ENCODE results near the gene ANKRD52.

Gene ANKRD52

GRCh38 chr12:56219840-56220239, 38.3 kb downstream of the ANKRD52 start:
- no peak for DNase-seq (ENCODE audit: low spot score)
- in situ Hi-C loops (cut with MboI; ENCODE audit: low sequenced_read_pairs, unreplicated experiment), result loop anchor here (25.0 kb wide), 1 partner anchor 242 kb away; the partner anchor contains the start of genes MIP and SPRYD4
- TF ChIP-seq CTCF (IDR thresholded peaks at IDR 0.05; ENCODE audit: borderline replicate concordance, control extremely low read depth, extremely low read depth, insufficient read depth, missing control alignments), result no peak

- in situ Hi-C loops (cut with MboI; ENCODE audit: low sequenced_read_pairs, unreplicated experiment), result loop anchor here (25.0 kb wide), 1 partner anchor 246 kb away; the partner anchor contains the start of genes MIP and SPRYD4
- TF ChIP-seq CTCF (IDR thresholded peaks at IDR 0.05; ENCODE audit: borderline replicate concordance, control extremely low read depth, extremely low read depth, insufficient read depth, missing control alignments), result no peak
Observed at GRCh38 chr12:56216461-56216860, 41.7 kb downstream of the ANKRD52 start.

GRCh38 chr12:56213878-56214277, 44.3 kb downstream of the ANKRD52 start:
- no peak for DNase-seq (ENCODE audit: low spot score)
- in situ Hi-C loops (cut with MboI; ENCODE audit: low sequenced_read_pairs, unreplicated experiment), result loop anchor here (25.0 kb wide), 1 partner anchor 248 kb away; the partner anchor contains the start of genes MIP and SPRYD4
- TF ChIP-seq CTCF (IDR thresholded peaks at IDR 0.05; ENCODE audit: borderline replicate concordance, control extremely low read depth, extremely low read depth, insufficient read depth, missing control alignments), result no peak

More at GRCh38 chr12:56216461-56216860, 41.7 kb downstream of the ANKRD52 start:
- no peak for DNase-seq (ENCODE audit: low spot score)

- in situ Hi-C loops (cut with MboI; ENCODE audit: low sequenced_read_pairs, unreplicated experiment), result loop anchor here (25.0 kb wide), 1 partner anchor 250 kb away; the partner anchor contains the start of genes MIP and SPRYD4
- DNase-seq (ENCODE audit: low spot score), result no peak
Observed at GRCh38 chr12:56212361-56212760, 45.8 kb downstream of the ANKRD52 start.

GRCh38 chr12:56208006-56208405, 50.2 kb downstream of the ANKRD52 start:
- in situ Hi-C loops (cut with MboI; ENCODE audit: low sequenced_read_pairs, unreplicated experiment), result loop anchor here (25.0 kb wide), 1 partner anchor 254 kb away; the partner anchor contains the start of genes MIP and SPRYD4
- TF ChIP-seq CTCF (IDR thresholded peaks at IDR 0.05; ENCODE audit: borderline replicate concordance, control extremely low read depth, extremely low read depth, insufficient read depth, missing control alignments), result no peak
- no peak for DNase-seq (ENCODE audit: low spot score)

More at GRCh38 chr12:56212361-56212760, 45.8 kb downstream of the ANKRD52 start:
- TF ChIP-seq CTCF (IDR thresholded peaks at IDR 0.05; ENCODE audit: borderline replicate concordance, control extremely low read depth, extremely low read depth, insufficient read depth, missing control alignments), result no peak

GRCh38 chr12:56206452-56207166, 51.6 kb downstream of the ANKRD52 start:
- peak; percentile 56 for TF ChIP-seq CTCF (IDR thresholded peaks at IDR 0.05; ENCODE audit: borderline replicate concordance, control extremely low read depth, extremely low read depth, insufficient read depth, missing control alignments)
- peak; percentile 58 for DNase-seq (ENCODE audit: low spot score)
- in situ Hi-C loops (cut with MboI; ENCODE audit: low sequenced_read_pairs, unreplicated experiment), result loop anchor here (25.0 kb wide), 1 partner anchor 256 kb away; the partner anchor contains the start of genes MIP and SPRYD4
